Calu3 (cell line): ENCODE data around the gene RNF144A. TPM values are rescaled to one million over a fixed set of nuclear protein-coding genes. Genes with fewer than 3 reads are reported as not detected.

Source experiments
- BruUV-seq: library from RNA; stranded (reverse); fragments of 400-500 nt; replicated peaks from 2 replicates; lab custom pipeline; 2021; lab: Mats Ljungman, UMichigan
- CTCF ChIA-PET: fragments of 300-600 bp; sonication (Branson Sonifier 250); formaldehyde crosslinking; loops from one replicate; lab custom pipeline; 2022; ENCODE audit warnings: antibody characterized with exemption; lab: Charles Lee
- DNase-seq: peaks from one replicate; pipeline ENCODE4 v3.0.0; 2022
- H3K27ac Mint-ChIP-seq: one replicate; pipeline ENCODE4 v1.8.0; 2022; ENCODE audit warnings: mixed read lengths; ENCODE audit not compliant: unreplicated experiment
- H3K27me3 Mint-ChIP-seq: one replicate; pipeline ENCODE4 v1.8.0; 2022; ENCODE audit warnings: mixed read lengths; ENCODE audit not compliant: unreplicated experiment
- H3K36me3 Mint-ChIP-seq: one replicate; pipeline ENCODE4 v1.8.0; 2022; ENCODE audit warnings: mild to moderate bottlenecking, moderate library complexity, mixed read lengths; ENCODE audit not compliant: insufficient read depth, unreplicated experiment
- H3K4me1 Mint-ChIP-seq: one replicate; pipeline ENCODE4 v1.8.0; 2022; ENCODE audit warnings: mild to moderate bottlenecking, low read depth, mixed read lengths; ENCODE audit not compliant: unreplicated experiment
- H3K4me3 Mint-ChIP-seq: one replicate; pipeline ENCODE4 v1.8.0; 2022; ENCODE audit warnings: mild to moderate bottlenecking, low read depth, moderate library complexity, mixed read lengths; ENCODE audit not compliant: unreplicated experiment
- H3K9me3 Mint-ChIP-seq: one replicate; pipeline ENCODE4 v1.8.0; 2022; ENCODE audit warnings: low read depth, mixed read lengths; ENCODE audit not compliant: unreplicated experiment
- intact Hi-C: fragments of 100-400 bp; cut with micrococcal nuclease; formaldehyde crosslinking; loops from one replicate; pipeline ENCODE4 v1.10.0; 2022; ENCODE audit not compliant: unreplicated experiment
- total RNA-seq: library from RNA; stranded (reverse); gene quantifications from 2 replicates; pipeline ENCODE4 v1.2.3, GENCODE V29; 2022
- TF ChIP-seq, protein P1 (sequence below): fragments of 200-600 bp; IDR thresholded peaks from one replicate; pipeline ENCODE4 v1.8.0; 2022; ENCODE audit warnings: antibody characterized with exemption; ENCODE audit not compliant: unreplicated experiment

Gene RNF144A
- total RNA-seq, 1 experiment from 2014 or later = 13.7 TPM

GRCh38 chr2:6968319-6969100 lies 51.3 kb downstream of the RNF144A start:
- CTCF ChIA-PET = no interaction called here
- no peak overlapping the region for H3K4me3 Mint-ChIP-seq
- peaks cover 23% of the 10 kb centered on the region for H3K4me1 Mint-ChIP-seq
- TF ChIP-seq, protein P1, sequence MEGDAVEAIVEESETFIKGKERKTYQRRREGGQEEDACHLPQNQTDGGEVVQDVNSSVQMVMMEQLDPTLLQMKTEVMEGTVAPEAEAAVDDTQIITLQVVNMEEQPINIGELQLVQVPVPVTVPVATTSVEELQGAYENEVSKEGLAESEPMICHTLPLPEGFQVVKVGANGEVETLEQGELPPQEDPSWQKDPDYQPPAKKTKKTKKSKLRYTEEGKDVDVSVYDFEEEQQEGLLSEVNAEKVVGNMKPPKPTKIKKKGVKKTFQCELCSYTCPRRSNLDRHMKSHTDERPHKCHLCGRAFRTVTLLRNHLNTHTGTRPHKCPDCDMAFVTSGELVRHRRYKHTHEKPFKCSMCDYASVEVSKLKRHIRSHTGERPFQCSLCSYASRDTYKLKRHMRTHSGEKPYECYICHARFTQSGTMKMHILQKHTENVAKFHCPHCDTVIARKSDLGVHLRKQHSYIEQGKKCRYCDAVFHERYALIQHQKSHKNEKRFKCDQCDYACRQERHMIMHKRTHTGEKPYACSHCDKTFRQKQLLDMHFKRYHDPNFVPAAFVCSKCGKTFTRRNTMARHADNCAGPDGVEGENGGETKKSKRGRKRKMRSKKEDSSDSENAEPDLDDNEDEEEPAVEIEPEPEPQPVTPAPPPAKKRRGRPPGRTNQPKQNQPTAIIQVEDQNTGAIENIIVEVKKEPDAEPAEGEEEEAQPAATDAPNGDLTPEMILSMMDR = no peak
- H3K27me3 Mint-ChIP-seq = no peaks in the 10 kb centered on the region
- BruUV-seq = no TSS peak
- H3K27ac Mint-ChIP-seq = no peak overlapping the region
- H3K9me3 Mint-ChIP-seq = peaks cover 3% of the 10 kb centered on the region
- DNase-seq = no peak
- H3K36me3 Mint-ChIP-seq = peaks cover 11% of the 10 kb centered on the region
- intact Hi-C loops = no loop called here

GRCh38 chr2:6970551-6970950 lies 53.3 kb downstream of the RNF144A start:
- H3K27me3 Mint-ChIP-seq = no peaks in the 10 kb centered on the region
- no peaks in the 10 kb centered on the region for H3K9me3 Mint-ChIP-seq
- no peak for DNase-seq
- CTCF ChIA-PET = interaction anchor here (1.1 kb wide), 1 partner anchor 35 kb away, joined by 3 read pairs; no protein-coding TSS in a partner anchor
- H3K4me3 Mint-ChIP-seq = no peak overlapping the region
- peaks cover 32% of the 10 kb centered on the region for H3K4me1 Mint-ChIP-seq
- peaks cover 11% of the 10 kb centered on the region for H3K36me3 Mint-ChIP-seq
- no peak overlapping the region for H3K27ac Mint-ChIP-seq
- BruUV-seq = no TSS peak
- intact Hi-C loops = no loop called here
- TF ChIP-seq, protein P1 = no peak

- intact Hi-C loops = no loop called here
- TF ChIP-seq, protein P1 = no peak
- Mint-ChIP-seq H3K9me3 (no peaks in the 10 kb centered on the region), H3K27me3 (no peaks in the 10 kb centered on the region), H3K4me3 (no peak overlapping the region), H3K4me1 (peaks cover 32% of the 10 kb centered on the region), H3K27ac (no peak overlapping the region), H3K36me3 (peaks cover 13% of the 10 kb centered on the region)
- DNase-seq = no peak
- no TSS peak for BruUV-seq
- CTCF ChIA-PET = no interaction called here
Measured at GRCh38 chr2:6970976-6971480, 53.8 kb downstream of the RNF144A start.

GRCh38 chr2:6971502-6971901 lies 54.3 kb downstream of the RNF144A start:
- CTCF ChIA-PET = no interaction called here
- TF ChIP-seq, protein P1 = no peak
- no peak for DNase-seq
- Mint-ChIP-seq H3K4me1 (peaks cover 32% of the 10 kb centered on the region), H3K9me3 (no peaks in the 10 kb centered on the region), H3K27me3 (no peaks in the 10 kb centered on the region), H3K36me3 (peaks cover 16% of the 10 kb centered on the region), H3K4me3 (no peak overlapping the region), H3K27ac (no peak overlapping the region)
- intact Hi-C loops = no loop called here
- BruUV-seq = no TSS peak
